ENCODE measurements around the gene KCNQ4.

DNA sequence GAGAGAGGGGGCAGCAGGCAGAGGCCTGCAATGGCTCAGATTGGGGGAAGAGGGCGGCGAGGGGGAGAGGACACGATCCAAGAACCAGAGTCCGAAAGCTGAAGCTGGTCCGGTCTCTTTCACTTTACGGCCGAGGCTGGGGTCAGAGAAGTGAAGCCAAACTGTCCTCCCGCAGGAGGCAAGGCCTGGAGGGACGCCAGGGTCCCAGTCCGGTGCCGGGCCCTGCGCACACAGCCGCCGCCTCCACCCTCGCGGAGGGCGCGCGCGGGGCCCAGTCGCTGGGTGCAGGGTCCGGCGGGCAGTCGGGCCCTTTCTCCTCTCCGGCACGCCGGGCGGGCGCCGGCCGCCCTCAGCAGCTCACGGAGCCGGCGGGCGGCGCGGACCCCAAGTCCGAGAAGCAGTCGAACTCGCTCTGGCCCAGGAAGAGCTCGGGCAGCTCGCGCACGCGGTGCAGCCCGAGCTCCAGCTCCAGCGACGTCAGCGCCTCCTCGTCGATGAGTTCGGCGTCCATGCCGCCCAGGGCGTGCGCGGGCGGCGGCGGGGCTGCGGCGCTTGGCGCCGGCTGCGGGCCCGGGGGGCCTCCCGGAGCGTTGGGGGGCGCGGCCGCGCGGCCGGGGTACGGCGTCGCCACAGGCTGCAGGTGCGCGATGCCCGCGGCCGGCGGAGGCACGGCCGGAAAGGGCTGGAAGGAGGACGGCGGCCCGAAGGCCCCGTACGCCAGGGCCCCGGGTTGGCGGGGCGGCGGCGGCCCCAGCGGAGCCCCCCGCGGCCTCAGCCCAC is 77.8 kb downstream of the KCNQ4 start:
- TF ChIP-seq, protein P1, sequence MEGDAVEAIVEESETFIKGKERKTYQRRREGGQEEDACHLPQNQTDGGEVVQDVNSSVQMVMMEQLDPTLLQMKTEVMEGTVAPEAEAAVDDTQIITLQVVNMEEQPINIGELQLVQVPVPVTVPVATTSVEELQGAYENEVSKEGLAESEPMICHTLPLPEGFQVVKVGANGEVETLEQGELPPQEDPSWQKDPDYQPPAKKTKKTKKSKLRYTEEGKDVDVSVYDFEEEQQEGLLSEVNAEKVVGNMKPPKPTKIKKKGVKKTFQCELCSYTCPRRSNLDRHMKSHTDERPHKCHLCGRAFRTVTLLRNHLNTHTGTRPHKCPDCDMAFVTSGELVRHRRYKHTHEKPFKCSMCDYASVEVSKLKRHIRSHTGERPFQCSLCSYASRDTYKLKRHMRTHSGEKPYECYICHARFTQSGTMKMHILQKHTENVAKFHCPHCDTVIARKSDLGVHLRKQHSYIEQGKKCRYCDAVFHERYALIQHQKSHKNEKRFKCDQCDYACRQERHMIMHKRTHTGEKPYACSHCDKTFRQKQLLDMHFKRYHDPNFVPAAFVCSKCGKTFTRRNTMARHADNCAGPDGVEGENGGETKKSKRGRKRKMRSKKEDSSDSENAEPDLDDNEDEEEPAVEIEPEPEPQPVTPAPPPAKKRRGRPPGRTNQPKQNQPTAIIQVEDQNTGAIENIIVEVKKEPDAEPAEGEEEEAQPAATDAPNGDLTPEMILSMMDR (IDR thresholded peaks at IDR 0.05), result no peak
- no peak for TF ChIP-seq POLR2A (IDR thresholded peaks at IDR 0.05)

Data from breast epithelium (tissue), 3 donors.